MG63 (cell line): Measurements from ENCODE around the gene AGBL1. TPM values are rescaled to one million over a fixed set of nuclear protein-coding genes. Genes with fewer than 3 reads are reported as not detected.
"Not testable (repeated sequence)": the region's sequence is repeated elsewhere in the genome, so short reads cannot be mapped to it uniquely, and the experiment has no call there.

Experiments used
- DNase-seq: peaks from one replicate; pipeline ENCODE4 v3.0.0-alpha.2; 2020
- H3K27me3 ChIP-seq: fragments of 250-450 bp; sonication (Bioruptor Pico); 2 replicates; pipeline ENCODE4 v1.5.1; 2020; ENCODE audit warnings: mild to moderate bottlenecking, moderate library complexity
- H3K36me3 ChIP-seq: fragments of 250-450 bp; sonication (Bioruptor Pico); 2 replicates; pipeline ENCODE4 v1.5.1; 2020; ENCODE audit warnings: mild to moderate bottlenecking, moderate library complexity
- H3K4me3 ChIP-seq: fragments of 250-450 bp; sonication (Bioruptor Pico); 2 replicates; pipeline ENCODE4 v1.5.1; 2020; ENCODE audit warnings: mild to moderate bottlenecking, moderate library complexity
- H3K9me3 ChIP-seq: fragments of 250-450 bp; sonication (Bioruptor Pico); 2 replicates; pipeline ENCODE4 v1.5.1; 2020; ENCODE audit warnings: mild to moderate bottlenecking, moderate library complexity
- total RNA-seq: library from RNA; depleted of rRNA; stranded (reverse); fragments of >200 nt; shearing (Covaris generic); gene quantifications from 2 replicates; pipeline ENCODE4 v1.2.3, GENCODE V29; 2014; ENCODE audit warnings: low replicate concordance

AGBL1 gene
- total RNA-seq, 1 experiment from 2014 or later: not detected

DNA sequence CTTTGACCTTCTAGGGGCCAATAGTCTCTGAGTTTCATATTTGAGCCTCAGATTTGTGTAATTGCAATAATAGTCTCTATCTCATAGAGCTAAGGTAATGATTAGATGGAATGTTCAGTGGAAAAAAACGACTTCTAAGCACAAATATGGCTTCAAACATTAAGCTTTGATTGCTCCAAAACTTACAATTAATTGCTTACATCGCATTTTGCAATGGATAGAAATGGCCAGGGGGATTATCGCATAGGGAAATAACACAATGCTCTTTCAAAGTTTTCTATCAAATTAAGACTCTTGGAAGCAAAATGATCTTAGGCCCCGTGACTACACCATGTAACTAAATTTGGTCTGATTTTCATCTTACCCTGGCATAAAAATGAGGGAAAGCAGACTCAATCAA lies 888.6 kb downstream of the AGBL1 start:
- Histone ChIP-seq H3K4me3 (no peak overlapping the region), H3K27me3 (no peaks in the 10 kb centered on the region), H3K36me3 (no peaks in the 10 kb centered on the region), H3K9me3 (no peaks in the 10 kb centered on the region)
- DNase-seq: no peak

DNA sequence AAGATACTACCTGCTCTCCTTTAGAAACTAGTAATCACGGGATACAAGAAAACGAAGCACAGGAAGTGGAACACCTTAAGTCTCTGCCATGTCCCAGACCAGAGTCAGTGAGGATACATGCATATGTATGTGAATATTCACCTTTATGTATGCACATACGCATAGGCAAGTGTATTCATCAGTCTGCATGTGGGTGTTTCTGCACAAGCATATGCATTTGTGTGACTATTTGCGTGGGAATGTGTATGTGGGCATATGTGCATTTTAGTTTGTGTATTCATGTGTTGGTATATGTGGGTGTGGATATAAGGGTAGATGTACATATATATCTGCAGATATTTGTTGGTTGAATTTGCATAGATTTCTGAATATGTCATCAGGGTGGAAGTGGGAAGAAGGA lies 889.7 kb downstream of the AGBL1 start:
- DNase-seq: no peak
- Histone ChIP-seq H3K9me3 (no peaks in the 10 kb centered on the region), H3K4me3 (no peak overlapping the region), H3K27me3 (no peaks in the 10 kb centered on the region), H3K36me3 (no peaks in the 10 kb centered on the region)

DNA sequence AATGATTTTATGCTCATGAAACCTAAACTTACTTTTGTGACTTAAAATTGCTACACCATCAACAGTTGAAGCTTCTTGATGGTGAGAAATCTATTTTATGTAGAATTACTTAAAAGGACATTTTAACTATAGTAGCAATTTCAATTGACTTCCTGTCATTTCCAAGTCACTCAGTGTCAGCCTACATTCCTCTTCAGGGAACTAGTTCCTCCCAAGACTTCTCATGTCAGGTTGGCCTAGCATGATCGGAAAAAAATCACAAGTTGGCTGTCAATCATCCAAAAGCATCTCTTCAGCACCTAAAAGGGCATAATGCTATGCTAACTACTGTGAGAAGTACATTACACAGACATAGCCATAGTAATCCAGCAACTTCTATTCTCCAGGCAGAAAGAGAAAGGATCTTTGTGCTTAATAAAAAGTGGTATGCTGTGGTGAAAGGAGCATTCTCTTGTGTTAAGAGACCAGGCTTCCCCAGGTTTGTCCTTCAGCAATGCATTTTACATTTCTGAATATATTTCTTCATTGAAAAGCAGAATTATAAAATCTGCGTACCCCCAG lies 893.7 kb downstream of the AGBL1 start:
- Histone ChIP-seq H3K4me3 (no peak overlapping the region), H3K9me3 (no peaks in the 10 kb centered on the region), H3K27me3 (no peaks in the 10 kb centered on the region), H3K36me3 (no peaks in the 10 kb centered on the region)
- no peak for DNase-seq

DNA sequence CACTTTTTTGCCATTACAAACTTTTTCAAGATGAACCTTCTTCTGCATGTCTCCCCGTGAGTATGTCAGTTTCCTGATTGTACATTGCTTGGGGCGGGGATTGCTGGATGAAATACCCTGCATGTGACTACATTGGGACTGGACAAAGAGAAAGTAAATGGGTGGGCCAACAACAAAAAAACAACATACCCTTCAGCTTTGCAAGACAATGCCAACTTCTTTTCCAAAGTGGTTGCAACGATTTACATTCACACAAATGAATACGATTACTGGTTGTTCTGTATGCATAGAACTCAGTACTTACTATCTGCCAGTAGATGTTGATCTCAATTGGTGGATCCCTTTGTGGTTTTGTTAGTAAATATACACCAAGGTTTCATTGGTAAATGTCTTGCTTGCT lies 908.4 kb downstream of the AGBL1 start:
- Histone ChIP-seq H3K9me3 (no peaks in the 10 kb centered on the region), H3K36me3 (no peaks in the 10 kb centered on the region), H3K4me3 (no peak overlapping the region), H3K27me3 (no peaks in the 10 kb centered on the region)
- DNase-seq: no peak

DNA sequence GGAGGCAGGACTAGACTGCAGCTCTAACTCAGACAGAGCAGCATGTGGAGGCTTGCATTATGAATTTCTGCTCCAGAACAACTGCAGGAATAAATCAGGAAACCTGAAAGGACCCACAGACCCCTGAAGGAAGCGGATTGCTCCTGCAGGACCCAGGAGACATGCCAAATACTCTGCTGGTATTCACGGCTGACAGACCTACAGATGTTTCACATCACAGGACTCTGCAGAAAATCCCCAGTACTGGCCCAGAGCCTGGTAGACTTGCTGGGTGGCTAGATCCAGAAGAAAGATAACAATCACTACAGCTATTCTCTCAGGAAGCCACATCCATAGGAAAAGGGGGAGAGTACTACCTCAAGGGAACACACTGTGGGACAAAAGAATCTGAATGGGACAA lies 942.1 kb downstream of the AGBL1 start:
- Histone ChIP-seq H3K27me3 (no peaks in the 10 kb centered on the region), H3K9me3 (peaks cover 4% of the 10 kb centered on the region; the same call in 1 of the 2 replicates), H3K4me3 (no peak overlapping the region), H3K36me3 (no peaks in the 10 kb centered on the region)
- no peak for DNase-seq

DNA sequence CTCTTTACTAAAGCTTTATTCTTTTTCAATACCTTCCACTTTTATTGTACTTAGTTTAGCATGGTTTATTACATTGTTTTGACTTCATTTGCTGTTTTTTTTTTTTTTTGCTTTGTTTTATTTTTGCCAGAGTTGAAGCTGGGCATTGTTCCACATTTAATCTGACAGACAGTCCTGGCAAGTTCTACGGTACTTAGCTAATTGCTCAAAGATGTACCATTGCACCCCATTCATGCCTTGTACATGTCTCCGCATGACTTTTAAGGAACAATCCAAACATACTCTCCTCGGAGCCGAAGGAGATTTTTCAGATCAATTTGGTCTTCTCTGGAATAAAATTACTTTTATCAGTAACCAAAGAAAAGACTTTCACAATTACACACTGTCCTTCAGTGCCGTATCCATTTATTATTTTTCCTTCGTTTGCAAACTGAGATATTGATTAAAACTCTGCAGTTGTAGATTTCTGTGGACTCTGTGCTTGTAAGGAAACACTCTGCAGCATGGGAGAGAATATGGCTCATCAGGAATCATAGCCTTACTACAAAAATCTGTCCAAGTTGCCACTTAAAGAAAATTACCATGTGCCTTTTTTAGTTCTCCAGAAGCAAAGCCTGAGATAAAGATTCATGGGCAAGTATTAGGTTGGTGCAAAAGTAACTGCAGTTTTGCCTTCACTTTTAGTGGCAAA lies 952.0 kb downstream of the AGBL1 start:
- H3K9me3 ChIP-seq: no peaks in the 10 kb centered on the region
- H3K36me3 ChIP-seq: no peaks in the 10 kb centered on the region
- H3K4me3 ChIP-seq: no peak overlapping the region
- DNase-seq: no peak
- H3K27me3 ChIP-seq: no peaks in the 10 kb centered on the region

DNA sequence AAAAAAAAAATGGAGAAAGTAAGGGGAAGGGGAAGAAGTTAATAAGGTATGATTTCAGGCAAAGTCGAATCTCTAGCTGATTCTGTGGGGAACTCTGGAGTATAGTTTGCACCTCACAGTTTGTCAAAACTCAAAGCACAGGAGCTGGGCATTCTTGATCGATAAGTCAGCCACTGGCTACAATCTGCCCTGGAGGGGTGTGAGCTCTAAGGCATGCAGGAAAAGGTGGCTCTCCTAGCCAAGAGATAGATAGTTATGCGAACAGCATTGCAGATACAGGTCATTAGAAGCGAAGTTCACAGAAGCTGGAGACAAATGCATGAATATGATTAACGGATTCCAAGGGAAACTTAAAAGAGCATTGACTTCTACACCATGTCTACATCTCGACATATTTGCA lies 952.6 kb downstream of the AGBL1 start:
- peak; percentile 11 for DNase-seq
- H3K36me3 ChIP-seq: no peaks in the 10 kb centered on the region

DNA sequence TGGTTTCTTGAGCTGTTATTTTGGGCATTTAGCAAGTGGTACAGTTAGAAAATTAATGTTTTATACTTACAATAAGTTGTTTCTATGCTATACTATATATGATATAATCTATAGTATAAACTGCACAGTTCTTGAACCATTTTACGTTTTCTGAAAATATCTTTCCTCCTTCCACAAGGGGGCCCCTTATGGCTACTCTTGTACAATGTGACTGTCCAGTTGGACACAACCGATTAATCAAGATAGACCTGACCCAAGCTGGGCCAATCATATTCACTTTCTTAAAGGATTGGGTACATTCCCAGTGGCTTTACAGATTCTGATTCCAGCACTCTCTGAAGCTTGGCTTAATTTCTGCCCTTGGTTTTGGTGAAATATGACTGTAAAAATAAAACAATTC lies 953.4 kb downstream of the AGBL1 start:
- Histone ChIP-seq H3K36me3 (no peaks in the 10 kb centered on the region), H3K4me3 (no peak overlapping the region), H3K27me3 (no peaks in the 10 kb centered on the region), H3K9me3 (no peaks in the 10 kb centered on the region)
- DNase-seq: no peak

More for the DNA sequence above, 952.6 kb downstream of the AGBL1 start:
- Histone ChIP-seq H3K27me3 (no peaks in the 10 kb centered on the region), H3K9me3 (no peaks in the 10 kb centered on the region), H3K4me3 (no peak overlapping the region)

DNA sequence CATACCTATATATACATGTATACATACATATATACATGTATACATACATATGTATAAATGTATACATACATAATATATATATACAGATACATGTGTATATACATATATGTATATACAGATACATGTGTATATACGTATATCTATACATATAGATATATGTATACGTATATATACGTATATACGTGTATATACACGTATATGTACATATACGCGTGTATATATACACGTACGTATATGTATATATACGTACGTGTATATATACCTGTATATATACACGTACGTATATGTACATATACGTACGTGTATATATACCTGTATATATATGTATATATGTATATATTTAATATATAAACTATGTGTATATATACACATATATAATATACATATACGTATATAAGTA lies 955.2 kb downstream of the AGBL1 start:
- no peak overlapping the region for H3K4me3 ChIP-seq
- no peak for DNase-seq
- no peaks in the 10 kb centered on the region for H3K27me3 ChIP-seq
- no peaks in the 10 kb centered on the region for H3K9me3 ChIP-seq
- no peaks in the 10 kb centered on the region for H3K36me3 ChIP-seq

DNA sequence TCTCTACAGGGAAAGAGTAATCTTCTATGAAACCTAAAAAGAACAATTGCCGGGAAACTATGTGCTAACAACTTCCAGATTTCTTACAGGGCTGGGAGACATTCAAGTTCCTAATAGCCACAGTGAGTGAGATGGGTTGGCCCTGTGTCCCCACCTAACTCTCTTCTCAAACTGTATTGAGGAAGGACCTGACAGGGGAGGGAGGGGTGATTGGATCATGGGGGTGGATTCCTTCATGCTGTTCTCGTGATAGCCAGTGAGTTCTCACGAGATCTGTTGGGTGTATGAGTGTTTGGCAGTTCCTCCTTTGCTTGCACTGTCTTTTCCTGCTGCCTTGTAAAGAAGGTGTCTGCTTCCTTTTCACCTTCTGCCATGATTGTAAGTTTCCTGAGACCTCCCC lies 958.7 kb downstream of the AGBL1 start:
- H3K36me3 ChIP-seq: no peaks in the 10 kb centered on the region
- H3K4me3 ChIP-seq: no peak overlapping the region
- DNase-seq: no peak
- H3K27me3 ChIP-seq: no peaks in the 10 kb centered on the region
- no peaks in the 10 kb centered on the region for H3K9me3 ChIP-seq

DNA sequence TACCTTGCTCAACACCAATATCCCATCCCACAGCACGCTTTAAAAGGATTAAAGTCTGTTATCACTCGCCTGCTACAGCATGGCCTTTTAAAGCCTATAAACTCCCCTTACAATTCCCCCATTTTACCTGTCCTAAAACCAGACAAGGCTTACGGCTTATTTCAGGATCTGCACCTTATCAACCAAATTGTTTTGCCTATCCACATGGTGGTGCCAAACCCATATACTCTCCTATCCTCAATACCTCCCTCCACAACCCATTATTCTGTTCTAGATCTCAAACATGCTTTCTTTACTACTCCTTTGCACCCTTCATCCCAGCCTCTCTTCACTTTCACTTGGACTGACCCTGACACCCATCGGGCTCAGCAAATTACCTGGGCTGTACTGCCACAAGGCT lies 962.9 kb downstream of the AGBL1 start:
- H3K36me3 ChIP-seq, H3K27me3 ChIP-seq, H3K4me3 ChIP-seq, DNase-seq, H3K9me3 ChIP-seq: not testable (repeated sequence)

DNA sequence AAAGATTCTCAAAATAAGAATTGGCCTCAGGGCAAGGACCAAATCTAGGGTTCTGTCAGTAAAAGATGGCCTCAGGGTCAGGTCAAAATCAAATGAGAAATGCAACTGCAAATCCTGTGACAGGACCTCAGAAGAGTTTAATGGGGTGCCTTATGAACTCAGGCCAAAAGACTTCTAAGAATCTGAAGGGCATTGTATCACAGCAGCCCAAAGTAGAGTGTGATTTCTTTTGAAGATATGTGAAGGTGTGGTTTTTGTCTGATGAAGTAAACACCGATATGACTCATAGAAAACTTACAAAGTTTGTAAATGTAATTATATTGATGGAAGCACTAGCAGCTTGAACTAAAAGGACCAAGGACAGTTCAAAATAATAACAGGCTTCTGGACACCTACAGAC lies 966.1 kb downstream of the AGBL1 start:
- H3K4me3 ChIP-seq: no peak overlapping the region
- H3K9me3 ChIP-seq: no peaks in the 10 kb centered on the region
- no peaks in the 10 kb centered on the region for H3K36me3 ChIP-seq
- no peak for DNase-seq
- no peaks in the 10 kb centered on the region for H3K27me3 ChIP-seq

DNA sequence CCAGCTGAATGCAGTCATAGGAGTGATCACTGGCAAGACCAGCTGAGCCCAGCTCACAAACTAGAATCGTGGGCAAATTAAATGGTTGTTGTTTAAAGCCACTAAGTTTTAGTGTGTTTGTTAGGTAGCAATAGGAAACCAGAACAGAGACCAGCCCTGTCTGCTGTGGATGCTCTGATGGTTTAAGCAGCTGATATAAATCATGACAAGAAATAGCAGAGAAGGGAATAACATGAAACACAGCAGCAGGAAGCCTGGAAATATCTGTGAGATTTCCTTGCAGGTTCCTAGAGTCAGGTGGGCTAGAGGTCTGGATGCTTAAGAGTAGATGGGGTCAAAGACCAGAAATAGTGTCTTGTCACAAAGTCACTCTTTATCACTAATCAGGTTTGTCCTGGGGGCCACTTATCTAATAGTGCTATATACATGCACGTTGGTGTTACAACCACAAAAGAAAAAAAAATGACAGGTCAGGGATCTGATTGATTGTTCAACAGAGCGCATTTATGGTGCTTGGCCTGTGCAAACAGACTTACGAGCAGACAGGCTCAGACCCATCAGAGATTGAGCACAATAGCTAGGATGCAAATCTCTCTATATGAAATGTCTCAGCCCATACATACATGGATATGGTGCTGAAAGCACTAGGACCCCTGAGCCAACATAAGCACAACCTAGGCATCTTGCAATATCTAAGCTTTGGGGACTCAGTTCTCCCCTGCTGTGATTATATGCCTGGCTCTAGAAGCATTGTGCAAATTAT lies 967.7 kb downstream of the AGBL1 start:
- Histone ChIP-seq H3K4me3 (no peak overlapping the region), H3K27me3 (no peaks in the 10 kb centered on the region), H3K9me3 (no peaks in the 10 kb centered on the region), H3K36me3 (no peaks in the 10 kb centered on the region)
- DNase-seq: no peak
